ENCODE data around the gene TFB1M.

GRCh38 chr6:155215906-155216305 lies 98.4 kb downstream of the TFB1M start:
- TF ChIP-seq MYNN (IDR thresholded peaks at IDR 0.05) (no peak), MYNN (CRISPR knock-in tag; IDR thresholded peaks at IDR 0.05) (no peak), CTCF (IDR thresholded peaks at IDR 0.05 in 2 of 3, conservative IDR thresholded peaks at IDR 0.05 in 1 of 3; ENCODE audit: insufficient read depth in 2 of 3, low read depth in 1 of 3, low read length in 3 of 3) (no peak), RBM17 (IDR thresholded peaks at IDR 0.05; ENCODE audit: borderline replicate concordance, low read depth, low read length) (no peak)
